GM18511 (cell line): ENCODE data around the gene ADGRG3.

Source experiments
- ATAC-seq: cut with Tn5 transposase; IDR thresholded peaks from one replicate; pipeline ENCODE4 v1.9.1; 2021; ENCODE audit warnings: mild to moderate bottlenecking, moderate library complexity; ENCODE audit not compliant: unreplicated experiment

The ADGRG3 gene

GRCh38 chr16:57668263-57668571 is at the start of gene ADGRG3:
Gene ADGRG3, plus strand, starts transcription at chr16:57668306. Its CDS starts 42 bp downstream, at chr16:57668348.
- no peak for ATAC-seq

GRCh38 chr16:57619133-57619605 is 48.9 kb upstream of the ADGRG3 start:
- no peak for ATAC-seq

- no peak for ATAC-seq
Observed at GRCh38 chr16:57619606-57620334, 48.3 kb upstream of the ADGRG3 start.

- no peak for ATAC-seq
Observed at GRCh38 chr16:57620335-57621231, 47.5 kb upstream of the ADGRG3 start.

GRCh38 chr16:57621521-57622271 is 46.4 kb upstream of the ADGRG3 start:
- no peak for ATAC-seq

GRCh38 chr16:57622361-57623250 is 45.5 kb upstream of the ADGRG3 start:
- ATAC-seq, result no peak

- ATAC-seq, result no peak
Observed at GRCh38 chr16:57623251-57624043, 44.7 kb upstream of the ADGRG3 start.

GRCh38 chr16:57624044-57624688 is 43.9 kb upstream of the ADGRG3 start:
- ATAC-seq, result no peak

- no peak for ATAC-seq
Observed at GRCh38 chr16:57624806-57625500, 43.2 kb upstream of the ADGRG3 start.

- ATAC-seq, result no peak
Observed at GRCh38 chr16:57626420-57627170, 41.5 kb upstream of the ADGRG3 start.

- ATAC-seq, result no peak
Observed at GRCh38 chr16:57627184-57627871, 40.8 kb upstream of the ADGRG3 start.

GRCh38 chr16:57628008-57628781 is 39.9 kb upstream of the ADGRG3 start, which contains the start of gene ADGRG1:
Gene ADGRG1, plus strand, starts transcription at chr16:57628630. Its CDS starts 21,658 bp downstream, at chr16:57650288.
- peak; percentile 45 for ATAC-seq

- no peak for ATAC-seq
Observed at GRCh38 chr16:57628783-57629293, 39.3 kb upstream of the ADGRG3 start.

GRCh38 chr16:57629516-57630406 is 38.3 kb upstream of the ADGRG3 start:
- ATAC-seq, result no peak

GRCh38 chr16:57630407-57630797 is 37.7 kb upstream of the ADGRG3 start:
- ATAC-seq, result no peak
